Measurements from ENCODE around the gene GPRIN1. TPM values are rescaled to one million over a fixed set of nuclear protein-coding genes. Genes with fewer than 3 reads are reported as not detected.
A peak's percentile ranks its signal among the peaks of the same experiment; 100 is the strongest.
"Not testable (repeated sequence)": the region's sequence is repeated elsewhere in the genome, so short reads cannot be mapped to it uniquely, and the experiment has no call there.

The GPRIN1 gene
- total RNA-seq, 6 donors from 2014 or later: under 0.01 to 4.0 (median 1.3) TPM

DNA sequence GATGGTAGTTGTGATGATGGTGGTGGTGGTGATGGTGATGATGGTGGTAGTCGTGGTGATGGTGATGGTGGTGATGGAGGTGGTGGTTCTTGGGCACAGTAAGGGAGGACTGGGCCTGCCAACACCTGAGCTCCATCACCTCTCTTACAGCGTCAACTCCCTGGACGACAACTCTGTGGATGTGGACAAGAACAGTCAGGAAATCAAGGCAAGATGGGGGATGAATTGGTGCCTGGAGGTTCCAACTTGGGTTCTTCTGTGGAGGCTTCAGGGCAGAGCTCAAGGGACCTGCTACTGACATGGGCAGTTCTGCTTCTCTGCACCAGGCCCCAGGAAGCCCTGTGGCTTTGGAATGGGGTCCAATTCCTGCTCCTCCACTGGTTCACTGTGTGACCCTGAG, 17.4 kb downstream of the GPRIN1 start:
- H3K36me3 ChIP-seq: no peaks in the 10 kb centered on the region
- peaks cover 4 to 13% (median 9%) of the 10 kb centered on the region in 4 donors for H3K4me1 ChIP-seq
- no peak for ATAC-seq (ENCODE audit: low FRiP score in 2 of 2)
- no peak overlapping the region for H3K4me3 ChIP-seq
- H3K27ac ChIP-seq: no peak overlapping the region
- H3K27me3 ChIP-seq: peaks cover 0 to 5% (median 0%) of the 10 kb centered on the region in 4 donors
- TF ChIP-seq, protein P1, sequence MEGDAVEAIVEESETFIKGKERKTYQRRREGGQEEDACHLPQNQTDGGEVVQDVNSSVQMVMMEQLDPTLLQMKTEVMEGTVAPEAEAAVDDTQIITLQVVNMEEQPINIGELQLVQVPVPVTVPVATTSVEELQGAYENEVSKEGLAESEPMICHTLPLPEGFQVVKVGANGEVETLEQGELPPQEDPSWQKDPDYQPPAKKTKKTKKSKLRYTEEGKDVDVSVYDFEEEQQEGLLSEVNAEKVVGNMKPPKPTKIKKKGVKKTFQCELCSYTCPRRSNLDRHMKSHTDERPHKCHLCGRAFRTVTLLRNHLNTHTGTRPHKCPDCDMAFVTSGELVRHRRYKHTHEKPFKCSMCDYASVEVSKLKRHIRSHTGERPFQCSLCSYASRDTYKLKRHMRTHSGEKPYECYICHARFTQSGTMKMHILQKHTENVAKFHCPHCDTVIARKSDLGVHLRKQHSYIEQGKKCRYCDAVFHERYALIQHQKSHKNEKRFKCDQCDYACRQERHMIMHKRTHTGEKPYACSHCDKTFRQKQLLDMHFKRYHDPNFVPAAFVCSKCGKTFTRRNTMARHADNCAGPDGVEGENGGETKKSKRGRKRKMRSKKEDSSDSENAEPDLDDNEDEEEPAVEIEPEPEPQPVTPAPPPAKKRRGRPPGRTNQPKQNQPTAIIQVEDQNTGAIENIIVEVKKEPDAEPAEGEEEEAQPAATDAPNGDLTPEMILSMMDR (IDR thresholded peaks at IDR 0.05): no peak
- no peaks in the 10 kb centered on the region for H3K9me3 ChIP-seq
- 88 to 96% methylated on average over 3 of the region's 3 CpGs for WGBS, 2 donors
- no peak for DNase-seq

DNA sequence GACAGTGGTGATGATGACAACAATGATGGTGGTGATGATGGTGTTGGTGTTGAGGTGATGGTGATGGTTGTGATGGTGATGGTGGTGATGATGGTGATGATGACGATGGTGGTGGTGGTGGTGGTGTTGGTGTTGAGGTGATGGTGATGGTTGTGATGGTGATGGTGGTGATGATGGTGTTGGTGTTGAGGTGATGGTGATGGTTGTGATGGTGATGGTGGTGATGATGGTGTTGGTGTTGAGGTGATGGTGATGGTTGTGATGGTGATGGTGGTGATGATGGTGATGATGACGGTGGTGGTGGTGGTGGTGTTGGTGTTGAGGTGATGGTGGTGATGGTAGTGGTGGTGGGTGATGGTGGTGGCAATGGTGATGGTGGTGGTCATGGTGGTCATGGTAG, 18.3 kb downstream of the GPRIN1 start:
- not testable (repeated sequence) for H3K36me3 ChIP-seq; ATAC-seq (ENCODE audit: low FRiP score in 2 of 2); H3K9me3 ChIP-seq; H3K4me3 ChIP-seq; DNase-seq; H3K27me3 ChIP-seq; H3K27ac ChIP-seq; H3K4me1 ChIP-seq
- 26 to 50% methylated on average over 2 of the region's 2 CpGs for WGBS, 2 donors

DNA sequence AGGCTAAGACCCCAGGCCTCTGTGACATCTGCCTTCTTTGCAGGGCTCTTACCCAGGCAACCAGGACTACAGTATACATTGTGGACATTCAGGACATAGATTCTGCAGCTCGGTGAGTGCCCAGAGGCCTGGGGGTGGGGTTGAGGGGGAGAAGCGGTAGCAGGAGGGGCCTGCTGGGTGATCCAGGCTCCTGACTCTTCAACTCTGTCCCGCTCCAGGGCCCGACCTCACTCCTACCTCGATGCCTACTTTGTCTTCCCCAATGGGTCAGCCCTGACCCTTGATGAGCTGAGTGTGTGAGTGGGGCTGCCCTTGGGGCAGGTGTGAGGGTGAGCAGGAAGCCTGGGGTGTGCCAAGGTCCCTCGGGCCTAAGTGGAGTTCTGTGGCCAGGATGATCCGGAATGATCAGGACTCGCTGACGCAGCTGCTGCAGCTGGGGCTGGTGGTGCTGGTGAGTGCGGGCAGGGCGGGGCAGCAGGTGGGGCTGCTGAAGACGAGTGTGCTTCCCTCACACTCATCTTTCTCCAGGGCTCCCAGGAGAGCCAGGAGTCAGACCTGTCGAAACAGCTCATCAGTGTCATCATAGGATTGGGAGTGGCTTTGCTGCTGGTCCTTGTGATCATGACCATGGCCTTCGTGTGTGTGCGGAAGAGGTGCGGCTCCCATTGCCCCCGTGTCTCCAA, 19.8 kb downstream of the GPRIN1 start:
- Histone ChIP-seq H3K27me3 (no peaks in the 10 kb centered on the region), H3K27ac (no peak overlapping the region), H3K4me3 (no peak overlapping the region), H3K4me1 (no peaks in the 10 kb centered on the region), H3K36me3 (no peaks in the 10 kb centered on the region), H3K9me3 (peaks cover 0 to 12% (median 5%) of the 10 kb centered on the region in 4 donors)
- DNase-seq (no peak), ATAC-seq (ENCODE audit: low FRiP score in 2 of 2) (no peak)
- TF ChIP-seq, protein P1 (IDR thresholded peaks at IDR 0.05): no peak
- no peak for TF ChIP-seq POLR2A (IDR thresholded peaks at IDR 0.05)
- TF ChIP-seq EP300 (IDR thresholded peaks at IDR 0.05): no peak
- no peak for TF ChIP-seq POLR2AphosphoS5 (IDR thresholded peaks at IDR 0.05)
- 86 to 88% methylated on average over 15 to 17 of the region's 17 CpGs for WGBS, 2 donors

DNA sequence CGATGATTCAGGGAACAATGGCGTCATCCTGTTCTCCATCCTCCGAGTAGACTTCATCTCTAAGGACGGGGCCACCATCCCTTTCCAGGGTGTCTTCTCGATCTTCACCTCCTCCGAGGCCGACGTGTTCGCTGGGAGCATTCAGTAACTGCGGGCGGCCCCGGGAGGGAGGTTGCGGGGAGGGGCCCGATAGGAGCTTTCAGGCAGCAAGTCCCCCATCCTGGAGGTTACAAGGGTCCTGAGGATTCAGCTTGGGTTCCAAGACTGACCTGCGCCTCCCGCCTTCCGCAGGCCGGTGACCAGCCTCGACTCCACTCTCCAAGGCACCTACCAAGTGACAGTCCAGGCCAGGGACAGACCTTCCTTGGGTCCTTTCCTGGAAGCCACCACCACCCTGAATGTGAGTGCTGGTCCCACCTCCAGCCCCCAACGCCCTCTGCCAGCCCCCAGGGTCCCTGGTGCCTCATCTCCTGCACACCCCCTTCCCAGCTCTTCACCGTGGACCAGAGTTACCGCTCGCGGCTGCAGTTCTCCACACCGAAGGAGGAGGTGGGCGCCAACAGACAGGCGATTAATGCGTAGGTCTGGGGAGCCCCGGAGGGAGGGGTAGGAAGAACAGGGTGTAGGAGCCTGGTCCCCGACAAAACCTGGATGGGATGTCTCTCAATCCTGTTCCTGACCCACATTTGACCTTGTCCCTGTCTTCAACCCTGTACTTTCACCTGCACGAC, 20.8 kb downstream of the GPRIN1 start:
- 89 to 92% methylated on average over 25 to 31 of the region's 31 CpGs for WGBS, 2 donors
- DNase-seq: peak in 1 of 2 donors; percentile 75
- TF ChIP-seq, protein P1 (IDR thresholded peaks at IDR 0.05): no peak
- no peak for TF ChIP-seq POLR2A (IDR thresholded peaks at IDR 0.05)
- no peak for TF ChIP-seq EP300 (IDR thresholded peaks at IDR 0.05)
- no peak for TF ChIP-seq POLR2AphosphoS5 (IDR thresholded peaks at IDR 0.05)
- Histone ChIP-seq H3K9me3 (peaks cover 0 to 20% (median 13%) of the 10 kb centered on the region in 4 donors), H3K4me3 (no peak overlapping the region), H3K4me1 (no peaks in the 10 kb centered on the region), H3K36me3 (no peaks in the 10 kb centered on the region), H3K27me3 (no peaks in the 10 kb centered on the region), H3K27ac (no peak overlapping the region)
- ATAC-seq (ENCODE audit: low FRiP score in 2 of 2): no peak

DNA sequence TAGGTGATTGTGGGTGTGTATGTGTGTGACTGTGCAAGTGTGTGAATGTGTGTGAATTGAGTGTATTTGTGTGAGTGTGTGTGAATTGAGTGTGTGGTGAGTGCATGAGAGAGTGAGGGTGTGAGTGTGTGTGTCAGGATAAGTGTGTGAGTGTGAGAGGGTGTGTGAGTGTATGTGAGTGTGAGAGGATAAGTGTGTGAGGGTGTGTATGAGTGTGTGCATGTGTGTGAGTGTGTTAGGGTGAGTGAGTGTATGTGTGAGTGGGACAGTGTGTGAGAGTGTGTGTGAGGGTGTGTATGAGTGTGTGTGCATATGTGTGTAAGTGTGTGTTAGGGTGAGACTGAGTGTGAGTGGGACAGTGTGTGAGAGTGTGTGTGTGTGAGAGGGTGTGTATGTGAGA, 21.7 kb downstream of the GPRIN1 start:
- Histone ChIP-seq H3K4me3 (no peak overlapping the region), H3K27me3 (no peaks in the 10 kb centered on the region), H3K27ac (no peak overlapping the region), H3K9me3 (peaks cover 0 to 20% (median 13%) of the 10 kb centered on the region in 4 donors), H3K36me3 (no peaks in the 10 kb centered on the region), H3K4me1 (no peaks in the 10 kb centered on the region)
- ATAC-seq (ENCODE audit: low FRiP score in 2 of 2) (no peak), DNase-seq (no peak)
- TF ChIP-seq POLR2A (IDR thresholded peaks at IDR 0.05) (no peak), EP300 (IDR thresholded peaks at IDR 0.05) (no peak), POLR2AphosphoS5 (IDR thresholded peaks at IDR 0.05) (no peak)
- TF ChIP-seq, protein P1 (IDR thresholded peaks at IDR 0.05): no peak
